ENCODE measurements around the gene SH3BP5L. TPM values are rescaled to one million over a fixed set of nuclear protein-coding genes. Genes with fewer than 3 reads are reported as not detected.

The SH3BP5L gene
- 14.0 TPM for polyA plus RNA-seq (2013, experiment 1 of 2)
- polyA plus RNA-seq (2013, experiment 2 of 2): 13.8 TPM

DNA sequence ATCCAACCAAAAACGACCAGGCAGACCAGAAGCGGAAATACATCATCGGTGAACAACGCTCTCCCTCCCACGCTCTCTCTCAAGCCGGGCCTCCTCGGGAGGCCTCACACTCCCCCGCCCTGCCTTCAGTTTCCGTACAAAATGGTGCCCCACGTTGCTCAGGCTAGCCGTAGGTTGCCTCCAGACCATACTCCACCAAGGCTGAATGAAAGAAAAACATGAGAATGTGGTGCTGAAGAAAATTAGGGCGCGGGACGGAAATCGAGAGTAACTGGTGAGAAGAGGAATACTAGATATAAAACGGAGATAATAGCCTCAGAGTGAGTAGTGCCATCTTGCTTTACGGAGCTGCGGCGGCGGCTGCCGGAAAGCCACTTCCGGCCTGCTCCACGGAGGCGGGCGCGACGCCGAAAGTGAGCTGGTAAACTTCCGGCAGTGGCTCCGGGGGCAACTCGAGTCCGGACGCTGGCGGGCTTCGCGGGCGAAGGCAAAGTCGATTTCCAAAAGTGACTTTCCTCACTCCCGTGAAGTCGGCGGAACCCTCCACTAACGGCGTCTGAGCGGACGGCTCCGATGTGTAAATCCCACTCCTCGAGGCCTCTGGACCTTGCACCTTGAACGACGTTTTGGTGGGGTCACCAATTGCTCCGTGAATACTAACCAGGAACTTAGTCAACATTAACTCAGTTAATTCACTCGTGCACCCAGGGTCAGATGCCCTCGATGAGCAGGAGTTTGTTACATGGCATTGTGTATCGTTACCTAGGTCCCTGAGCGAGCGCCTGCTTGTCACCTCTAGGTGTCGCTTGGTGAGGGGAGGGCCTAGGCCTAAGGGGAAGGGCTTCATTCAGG, at the start of gene SH3BP5L:
TSS of gene SH3BP5L (minus strand) at position 7 of the 852 bp plus-strand sequence. CDS start 980 bp downstream, outside the sequence.
- no peak within 1 kb of the TSS for H2BK120ac ChIP-seq (ENCODE audit: low read depth, low read length)
- H3K4me2 ChIP-seq (ENCODE audit: low read length): peak within 1 kb of the TSS; percentile 81
- H3K79me2 ChIP-seq (ENCODE audit: control insufficient read depth, insufficient read depth, low read length): peaks cover 28% of the 10 kb centered on the region
- peaks cover 27% of the 10 kb centered on the region for H3K79me1 ChIP-seq (ENCODE audit: low read length)
- no peaks in the 10 kb centered on the region for H3K4me1 ChIP-seq (ENCODE audit: control insufficient read depth, low read depth, low read length)
- H3K4me3 ChIP-seq (ENCODE audit: low read length): peak within 1 kb of the TSS; percentile 97
- peak; percentile 98 for DNase-seq
- H3K27me3 ChIP-seq (ENCODE audit: insufficient read depth, low read length, poor library complexity): no peaks in the 10 kb centered on the region
- peak within 1 kb of the TSS; percentile 3 for H3K23ac ChIP-seq (ENCODE audit: low read length)
- H4K5ac ChIP-seq (ENCODE audit: low read length): no peak within 1 kb of the TSS
- peak within 1 kb of the TSS; percentile 97 for H3K56ac ChIP-seq (ENCODE audit: low read length)
- H3K36me3 ChIP-seq (ENCODE audit: control insufficient read depth, insufficient read depth, low read length): peaks cover 1% of the 10 kb centered on the region
- H4K8ac ChIP-seq (ENCODE audit: low read depth, low read length): no peak within 1 kb of the TSS
- H2BK5ac ChIP-seq (ENCODE audit: low read length): peak within 1 kb of the TSS; percentile 94
- no peak within 1 kb of the TSS for H2BK15ac ChIP-seq (replicated peaks; ENCODE audit: low read depth)
- H3K27ac ChIP-seq (ENCODE audit: low read depth, low read length): peak within 1 kb of the TSS; percentile 59
- H3K9ac ChIP-seq (ENCODE audit: low read length): peak within 1 kb of the TSS; percentile 97
- peak within 1 kb of the TSS; percentile 95 for H3K4ac ChIP-seq (ENCODE audit: low read depth, low read length)
- WGBS (ENCODE audit: extremely low coverage, insufficient coverage, low lambda C conversion rate): no CpG with 5 or more reads among the region's 56 CpGs
- no peak within 1 kb of the TSS for H2AK5ac ChIP-seq (ENCODE audit: low read length)
- peak within 1 kb of the TSS; percentile 18 for H3K18ac ChIP-seq (ENCODE audit: low read length)

GRCh38 chr1:248873993-248874533, 48.3 kb upstream of the SH3BP5L start:
- H4K5ac ChIP-seq (ENCODE audit: low read length): no peak overlapping the region
- peak; percentile 92 for DNase-seq
- no peak overlapping the region for H2BK120ac ChIP-seq (ENCODE audit: low read depth, low read length)
- H3K4ac ChIP-seq (ENCODE audit: low read depth, low read length): no peak overlapping the region
- H3K79me2 ChIP-seq (ENCODE audit: control insufficient read depth, insufficient read depth, low read length): no peaks in the 10 kb centered on the region
- no peak overlapping the region for H3K27ac ChIP-seq (ENCODE audit: low read depth, low read length)
- peak overlapping the region; percentile 28 for H3K56ac ChIP-seq (ENCODE audit: low read length)
- H3K4me2 ChIP-seq (ENCODE audit: low read length): peak overlapping the region; percentile 20
- H3K4me3 ChIP-seq (ENCODE audit: low read length): peak overlapping the region; percentile 32
- H2BK15ac ChIP-seq (replicated peaks; ENCODE audit: low read depth): no peak overlapping the region
- no peak overlapping the region for H2AK5ac ChIP-seq (ENCODE audit: low read length)
- H3K9ac ChIP-seq (ENCODE audit: low read length): peak overlapping the region; percentile 41
- H3K4me1 ChIP-seq (ENCODE audit: control insufficient read depth, low read depth, low read length): no peaks in the 10 kb centered on the region
- H2BK5ac ChIP-seq (ENCODE audit: low read length): no peak overlapping the region
- no peaks in the 10 kb centered on the region for H3K27me3 ChIP-seq (ENCODE audit: insufficient read depth, low read length, poor library complexity)
- H4K8ac ChIP-seq (ENCODE audit: low read depth, low read length): no peak overlapping the region
- no peaks in the 10 kb centered on the region for H3K79me1 ChIP-seq (ENCODE audit: low read length)
- WGBS (ENCODE audit: extremely low coverage, insufficient coverage, low lambda C conversion rate): no CpG with 5 or more reads among the region's 23 CpGs
- no peaks in the 10 kb centered on the region for H3K36me3 ChIP-seq (ENCODE audit: control insufficient read depth, insufficient read depth, low read length)
- no peak overlapping the region for H3K23ac ChIP-seq (ENCODE audit: low read length)
- no peak overlapping the region for H3K18ac ChIP-seq (ENCODE audit: low read length)

GRCh38 chr1:248873409-248873992, 47.8 kb upstream of the SH3BP5L start:
- Histone ChIP-seq H3K4me2 (ENCODE audit: low read length) (peak overlapping the region; percentile 60), H4K8ac (ENCODE audit: low read depth, low read length) (no peak overlapping the region), H3K4me1 (ENCODE audit: control insufficient read depth, low read depth, low read length) (no peaks in the 10 kb centered on the region), H3K23ac (ENCODE audit: low read length) (peak overlapping the region; percentile 89), H3K27me3 (ENCODE audit: insufficient read depth, low read length, poor library complexity) (no peaks in the 10 kb centered on the region), H4K5ac (ENCODE audit: low read length) (no peak overlapping the region), H2BK5ac (ENCODE audit: low read length) (no peak overlapping the region), H3K79me1 (ENCODE audit: low read length) (no peaks in the 10 kb centered on the region), H3K79me2 (ENCODE audit: control insufficient read depth, insufficient read depth, low read length) (no peaks in the 10 kb centered on the region), H2BK15ac (replicated peaks; ENCODE audit: low read depth) (no peak overlapping the region), H3K36me3 (ENCODE audit: control insufficient read depth, insufficient read depth, low read length) (no peaks in the 10 kb centered on the region), H2AK5ac (ENCODE audit: low read length) (no peak overlapping the region), H3K9ac (ENCODE audit: low read length) (peak overlapping the region; percentile 92), H3K56ac (ENCODE audit: low read length) (peak overlapping the region; percentile 99), H3K18ac (ENCODE audit: low read length) (no peak overlapping the region), H3K27ac (ENCODE audit: low read depth, low read length) (peak overlapping the region; percentile 56), H3K4ac (ENCODE audit: low read depth, low read length) (no peak overlapping the region), H2BK120ac (ENCODE audit: low read depth, low read length) (no peak overlapping the region), H3K4me3 (ENCODE audit: low read length) (peak overlapping the region; percentile 93)
- peak; percentile 98 for DNase-seq
- WGBS (ENCODE audit: extremely low coverage, insufficient coverage, low lambda C conversion rate): no CpG with 5 or more reads among the region's 41 CpGs

GRCh38 chr1:248872752-248873408, 47.2 kb upstream of the SH3BP5L start:
- peak overlapping the region; percentile 92 for H3K9ac ChIP-seq (ENCODE audit: low read length)
- H3K79me2 ChIP-seq (ENCODE audit: control insufficient read depth, insufficient read depth, low read length): no peaks in the 10 kb centered on the region
- H3K4me1 ChIP-seq (ENCODE audit: control insufficient read depth, low read depth, low read length): no peaks in the 10 kb centered on the region
- H3K56ac ChIP-seq (ENCODE audit: low read length): peak overlapping the region; percentile 99
- no peak overlapping the region for H4K8ac ChIP-seq (ENCODE audit: low read depth, low read length)
- H3K79me1 ChIP-seq (ENCODE audit: low read length): no peaks in the 10 kb centered on the region
- H3K27me3 ChIP-seq (ENCODE audit: insufficient read depth, low read length, poor library complexity): no peaks in the 10 kb centered on the region
- no peak overlapping the region for H4K5ac ChIP-seq (ENCODE audit: low read length)
- peak overlapping the region; percentile 93 for H3K4me3 ChIP-seq (ENCODE audit: low read length)
- no peak overlapping the region for H2BK5ac ChIP-seq (ENCODE audit: low read length)
- peak overlapping the region; percentile 60 for H3K4me2 ChIP-seq (ENCODE audit: low read length)
- no peak overlapping the region for H2BK120ac ChIP-seq (ENCODE audit: low read depth, low read length)
- DNase-seq: peak; percentile 96
- WGBS (ENCODE audit: extremely low coverage, insufficient coverage, low lambda C conversion rate): no CpG with 5 or more reads among the region's 31 CpGs
- H2BK15ac ChIP-seq (replicated peaks; ENCODE audit: low read depth): no peak overlapping the region
- no peak overlapping the region for H3K18ac ChIP-seq (ENCODE audit: low read length)
- no peaks in the 10 kb centered on the region for H3K36me3 ChIP-seq (ENCODE audit: control insufficient read depth, insufficient read depth, low read length)
- H3K27ac ChIP-seq (ENCODE audit: low read depth, low read length): peak overlapping the region; percentile 56
- H2AK5ac ChIP-seq (ENCODE audit: low read length): no peak overlapping the region
- peak overlapping the region; percentile 66 for H3K23ac ChIP-seq (ENCODE audit: low read length)
- H3K4ac ChIP-seq (ENCODE audit: low read depth, low read length): no peak overlapping the region

- Histone ChIP-seq H3K18ac (ENCODE audit: low read length) (no peak overlapping the region), H3K27ac (ENCODE audit: low read depth, low read length) (no peak overlapping the region), H3K23ac (ENCODE audit: low read length) (no peak overlapping the region), H3K79me1 (ENCODE audit: low read length) (no peaks in the 10 kb centered on the region), H3K56ac (ENCODE audit: low read length) (peak overlapping the region; percentile 49), H3K4me3 (ENCODE audit: low read length) (no peak overlapping the region), H3K9ac (ENCODE audit: low read length) (no peak overlapping the region), H3K27me3 (ENCODE audit: insufficient read depth, low read length, poor library complexity) (no peaks in the 10 kb centered on the region), H3K4me2 (ENCODE audit: low read length) (no peak overlapping the region), H2BK15ac (replicated peaks; ENCODE audit: low read depth) (no peak overlapping the region), H3K4ac (ENCODE audit: low read depth, low read length) (no peak overlapping the region), H3K79me2 (ENCODE audit: control insufficient read depth, insufficient read depth, low read length) (no peaks in the 10 kb centered on the region), H4K8ac (ENCODE audit: low read depth, low read length) (no peak overlapping the region), H2BK120ac (ENCODE audit: low read depth, low read length) (no peak overlapping the region), H2BK5ac (ENCODE audit: low read length) (no peak overlapping the region), H4K5ac (ENCODE audit: low read length) (no peak overlapping the region), H2AK5ac (ENCODE audit: low read length) (no peak overlapping the region), H3K4me1 (ENCODE audit: control insufficient read depth, low read depth, low read length) (no peaks in the 10 kb centered on the region), H3K36me3 (ENCODE audit: control insufficient read depth, insufficient read depth, low read length) (no peaks in the 10 kb centered on the region)
- WGBS (ENCODE audit: extremely low coverage, insufficient coverage, low lambda C conversion rate): no CpG with 5 or more reads among the region's 3 CpGs
- peak; percentile 27 for DNase-seq
These were observed 46.2 kb upstream of the SH3BP5L start for GRCh38 chr1:248871837-248872401.

All from mesendoderm (in vitro differentiated cells).